Esophagus muscularis mucosa (tissue), 4 donors: ENCODE measurements around the gene GTF2F1.

ENCODE experiments used
- CTCF ChIP-seq, 3 experiments: fragments of 200-600 bp in 2 of 3; fragments of 450-650 bp in 1 of 3; sonication (generic) in 2 of 3; IDR thresholded peaks; one replicate each; pipeline ENCODE4 v1.5.1; 2017 to 2019; ENCODE audit warnings: antibody characterized with exemption in 3 of 3, mild to moderate bottlenecking in 2 of 3, moderate library complexity in 1 of 3
- EP300 ChIP-seq: sonication (generic); formaldehyde crosslinking; IDR thresholded peaks from one replicate; pipeline ENCODE4 v1.6.1; 2017; ENCODE audit warnings: antibody characterized with exemption
- POLR2A ChIP-seq: fragments of 450-650 bp; IDR thresholded peaks from one replicate; pipeline ENCODE4 v1.6.1; 2017; ENCODE audit warnings: antibody characterized with exemption, moderate library complexity, mild to moderate bottlenecking, low read depth
- POLR2AphosphoS5 ChIP-seq, 2 donors: sonication (generic); formaldehyde crosslinking; IDR thresholded peaks; one replicate each; pipeline ENCODE4 v1.6.1; 2017; ENCODE audit warnings: antibody characterized with exemption in 2 of 2

- TF ChIP-seq POLR2AphosphoS5 (IDR thresholded peaks at IDR 0.05) (no peak), CTCF (IDR thresholded peaks at IDR 0.05) (no peak), POLR2A (no peak), EP300 (no peak)
Measured at GRCh38 chr19:6413721-6414643, 21.0 kb upstream of the GTF2F1 start.
